ENCODE measurements around the gene PRM1. TPM values are rescaled to one million over a fixed set of nuclear protein-coding genes. Genes with fewer than 3 reads are reported as not detected.

PRM1 gene
- total and polyA plus RNA-seq, 2 of the 13 experiments (the other 11 are each of a cell fraction or from before 2014, with no cell fraction given) = not detected

DNA sequence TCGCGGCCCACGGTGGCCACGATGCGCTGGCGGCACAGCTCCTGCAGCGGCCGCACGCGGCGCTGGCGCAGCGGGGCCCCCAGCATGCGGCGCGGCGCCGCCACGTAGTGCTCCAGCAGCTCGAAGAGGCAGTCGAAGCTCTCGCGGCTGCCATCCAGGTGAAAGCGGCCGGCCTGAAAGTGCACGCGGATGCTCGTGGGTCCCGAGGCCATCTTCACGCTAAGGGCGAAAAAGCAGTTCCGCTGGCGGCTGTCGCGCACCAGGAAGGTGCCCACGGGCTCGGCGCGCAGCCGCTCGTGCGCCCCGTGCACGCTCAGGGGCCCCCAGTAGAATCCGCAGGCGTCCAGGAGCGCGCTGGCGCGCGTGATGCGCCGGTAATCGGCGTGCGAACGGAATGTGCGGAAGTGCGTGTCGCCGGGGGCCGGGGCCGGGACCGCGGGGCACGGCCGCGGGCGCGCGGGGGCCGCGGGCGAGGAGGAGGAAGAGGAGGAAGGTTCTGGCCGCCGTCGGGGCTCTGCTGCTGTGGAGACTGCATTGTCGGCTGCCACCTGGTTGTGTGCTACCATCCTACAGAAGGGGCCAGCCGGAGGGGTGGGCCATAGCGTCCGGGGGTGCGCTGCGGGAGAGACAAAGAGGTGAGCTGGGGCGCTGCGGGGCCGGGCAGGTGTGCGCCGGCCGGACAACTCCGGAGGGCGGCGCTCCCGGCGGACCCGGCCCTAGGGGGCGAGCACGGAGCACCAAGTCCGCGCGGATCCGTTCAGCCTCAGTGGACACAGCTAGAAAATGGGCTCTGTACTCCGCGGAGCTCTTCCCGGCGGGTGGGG lies 26.0 kb downstream of the PRM1 start (continued):
- TF ChIP-seq EEA1 (CRISPR knock-in tag; IDR thresholded peaks at IDR 0.05; ENCODE audit: borderline replicate concordance) = peak; percentile 55; the same call in 1 of the 2 replicates
- TF ChIP-seq, protein P1, sequence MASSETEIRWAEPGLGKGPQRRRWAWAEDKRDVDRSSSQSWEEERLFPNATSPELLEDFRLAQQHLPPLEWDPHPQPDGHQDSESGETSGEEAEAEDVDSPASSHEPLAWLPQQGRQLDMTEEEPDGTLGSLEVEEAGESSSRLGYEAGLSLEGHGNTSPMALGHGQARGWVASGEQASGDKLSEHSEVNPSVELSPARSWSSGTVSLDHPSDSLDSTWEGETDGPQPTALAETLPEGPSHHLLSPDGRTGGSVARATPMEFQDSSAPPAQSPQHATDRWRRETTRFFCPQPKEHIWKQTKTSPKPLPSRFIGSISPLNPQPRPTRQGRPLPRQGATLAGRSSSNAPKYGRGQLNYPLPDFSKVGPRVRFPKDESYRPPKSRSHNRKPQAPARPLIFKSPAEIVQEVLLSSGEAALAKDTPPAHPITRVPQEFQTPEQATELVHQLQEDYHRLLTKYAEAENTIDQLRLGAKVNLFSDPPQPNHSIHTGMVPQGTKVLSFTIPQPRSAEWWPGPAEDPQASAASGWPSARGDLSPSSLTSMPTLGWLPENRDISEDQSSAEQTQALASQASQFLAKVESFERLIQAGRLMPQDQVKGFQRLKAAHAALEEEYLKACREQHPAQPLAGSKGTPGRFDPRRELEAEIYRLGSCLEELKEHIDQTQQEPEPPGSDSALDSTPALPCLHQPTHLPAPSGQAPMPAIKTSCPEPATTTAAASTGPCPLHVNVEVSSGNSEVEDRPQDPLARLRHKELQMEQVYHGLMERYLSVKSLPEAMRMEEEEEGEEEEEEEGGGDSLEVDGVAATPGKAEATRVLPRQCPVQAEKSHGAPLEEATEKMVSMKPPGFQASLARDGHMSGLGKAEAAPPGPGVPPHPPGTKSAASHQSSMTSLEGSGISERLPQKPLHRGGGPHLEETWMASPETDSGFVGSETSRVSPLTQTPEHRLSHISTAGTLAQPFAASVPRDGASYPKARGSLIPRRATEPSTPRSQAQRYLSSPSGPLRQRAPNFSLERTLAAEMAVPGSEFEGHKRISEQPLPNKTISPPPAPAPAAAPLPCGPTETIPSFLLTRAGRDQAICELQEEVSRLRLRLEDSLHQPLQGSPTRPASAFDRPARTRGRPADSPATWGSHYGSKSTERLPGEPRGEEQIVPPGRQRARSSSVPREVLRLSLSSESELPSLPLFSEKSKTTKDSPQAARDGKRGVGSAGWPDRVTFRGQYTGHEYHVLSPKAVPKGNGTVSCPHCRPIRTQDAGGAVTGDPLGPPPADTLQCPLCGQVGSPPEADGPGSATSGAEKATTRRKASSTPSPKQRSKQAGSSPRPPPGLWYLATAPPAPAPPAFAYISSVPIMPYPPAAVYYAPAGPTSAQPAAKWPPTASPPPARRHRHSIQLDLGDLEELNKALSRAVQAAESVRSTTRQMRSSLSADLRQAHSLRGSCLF (CRISPR knock-in tag; IDR thresholded peaks at IDR 0.05; ENCODE audit: borderline replicate concordance) = no peak
- TF ChIP-seq, protein P2, sequence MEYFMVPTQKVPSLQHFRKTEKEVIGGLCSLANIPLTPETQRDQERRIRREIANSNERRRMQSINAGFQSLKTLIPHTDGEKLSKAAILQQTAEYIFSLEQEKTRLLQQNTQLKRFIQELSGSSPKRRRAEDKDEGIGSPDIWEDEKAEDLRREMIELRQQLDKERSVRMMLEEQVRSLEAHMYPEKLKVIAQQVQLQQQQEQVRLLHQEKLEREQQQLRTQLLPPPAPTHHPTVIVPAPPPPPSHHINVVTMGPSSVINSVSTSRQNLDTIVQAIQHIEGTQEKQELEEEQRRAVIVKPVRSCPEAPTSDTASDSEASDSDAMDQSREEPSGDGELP (IDR thresholded peaks at IDR 0.05; ENCODE audit: borderline replicate concordance, low read depth) = no peak
- no peak for TF ChIP-seq IKZF1 (IDR thresholded peaks at IDR 0.05)
- TF ChIP-seq ZNF446 (CRISPR knock-in tag; IDR thresholded peaks at IDR 0.05) = peak; percentile 31; the same call in 1 of the 2 replicates
- TF ChIP-seq TOPORS (CRISPR knock-in tag; IDR thresholded peaks at IDR 0.05) = 0 out of 2 replicates have a peak, but pooled peaks have one; percentile 1
- no peak; the same call in 1 of the 2 replicates for TF ChIP-seq ZNF563 (CRISPR knock-in tag; IDR thresholded peaks at IDR 0.05)
- no peak for TF ChIP-seq SMARCC2 (IDR thresholded peaks at IDR 0.05)
- TF ChIP-seq GZF1 (CRISPR knock-in tag; IDR thresholded peaks at IDR 0.05) = no peak
- TF ChIP-seq NAIF1 (CRISPR knock-in tag; IDR thresholded peaks at IDR 0.05; ENCODE audit: borderline replicate concordance) = no peak
- TF ChIP-seq, protein P3, sequence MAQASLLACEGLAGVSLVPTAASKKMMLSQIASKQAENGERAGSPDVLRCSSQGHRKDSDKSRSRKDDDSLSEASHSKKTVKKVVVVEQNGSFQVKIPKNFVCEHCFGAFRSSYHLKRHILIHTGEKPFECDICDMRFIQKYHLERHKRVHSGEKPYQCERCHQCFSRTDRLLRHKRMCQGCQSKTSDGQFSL (CRISPR knock-in tag; IDR thresholded peaks at IDR 0.05) = no peak
- 0 out of 2 replicates have a peak, but pooled peaks have one; percentile 6 for TF ChIP-seq ADNP (CRISPR knock-in tag; IDR thresholded peaks at IDR 0.05)
- TF ChIP-seq ZNF451 (CRISPR knock-in tag; IDR thresholded peaks at IDR 0.05) = no peak
- peak; percentile 64; the same call in 1 of the 2 replicates for TF ChIP-seq ZNF616 (CRISPR knock-in tag; IDR thresholded peaks at IDR 0.05; ENCODE audit: low read depth)
- peak; percentile 20; the same call in 1 of the 2 replicates for TF ChIP-seq ZZZ3 (CRISPR knock-in tag; IDR thresholded peaks at IDR 0.05; ENCODE audit: borderline replicate concordance)
- TF ChIP-seq REL (CRISPR knock-in tag; conservative IDR thresholded peaks at IDR 0.05) = peak; percentile 47; the same call in 1 of the 2 replicates
- TF ChIP-seq ZKSCAN5 (CRISPR knock-in tag; IDR thresholded peaks at IDR 0.05) = no peak
- TF ChIP-seq ZNF280D (CRISPR knock-in tag; IDR thresholded peaks at IDR 0.05) = no peak
- TF ChIP-seq HOXA7 (CRISPR knock-in tag; IDR thresholded peaks at IDR 0.05) = no peak
